ENCODE results near the gene ZNF668. TPM values are rescaled to one million over a fixed set of nuclear protein-coding genes. Genes with fewer than 3 reads are reported as not detected.

Gene ZNF668
- total RNA-seq, 2 donors from 2014 or later, result 6.9 to 7.8 TPM

DNA sequence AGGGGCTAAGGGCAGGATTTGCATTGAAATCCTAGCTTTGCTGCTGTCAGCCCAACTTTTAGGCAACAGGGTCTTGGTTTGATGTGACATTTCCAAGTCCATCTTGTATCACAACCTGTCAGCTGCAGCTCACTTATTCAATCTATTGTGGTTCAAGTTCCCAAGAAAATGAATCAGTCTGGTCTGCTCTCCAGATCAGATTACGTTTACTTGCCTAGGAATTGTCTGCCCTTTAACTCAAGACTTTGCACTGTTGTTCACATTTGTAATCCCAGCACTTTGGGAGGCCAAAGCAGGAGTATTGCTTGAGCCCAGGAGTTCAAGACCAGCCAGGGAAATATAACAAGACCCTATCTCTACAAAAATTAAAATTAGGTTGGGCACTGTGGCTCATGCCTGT is 30.7 kb downstream of the ZNF668 start:
- H3K27ac Mint-ChIP-seq, result no peak overlapping the region
- no peaks in the 10 kb centered on the region for H3K27me3 Mint-ChIP-seq (ENCODE audit: low read depth)
- peaks cover 0 to 2% of the 10 kb centered on the region in 2 donors for H3K9me3 Mint-ChIP-seq
- DNase-seq (no peak), ATAC-seq (replicated peaks in 1 of 2) (no peak)
- no peaks in the 10 kb centered on the region for H3K4me1 Mint-ChIP-seq (ENCODE audit: low read depth)
- H3K4me3 Mint-ChIP-seq, result no peak overlapping the region
- no peaks in the 10 kb centered on the region for H3K36me3 Mint-ChIP-seq (ENCODE audit: insufficient read depth in 2 of 2)

DNA sequence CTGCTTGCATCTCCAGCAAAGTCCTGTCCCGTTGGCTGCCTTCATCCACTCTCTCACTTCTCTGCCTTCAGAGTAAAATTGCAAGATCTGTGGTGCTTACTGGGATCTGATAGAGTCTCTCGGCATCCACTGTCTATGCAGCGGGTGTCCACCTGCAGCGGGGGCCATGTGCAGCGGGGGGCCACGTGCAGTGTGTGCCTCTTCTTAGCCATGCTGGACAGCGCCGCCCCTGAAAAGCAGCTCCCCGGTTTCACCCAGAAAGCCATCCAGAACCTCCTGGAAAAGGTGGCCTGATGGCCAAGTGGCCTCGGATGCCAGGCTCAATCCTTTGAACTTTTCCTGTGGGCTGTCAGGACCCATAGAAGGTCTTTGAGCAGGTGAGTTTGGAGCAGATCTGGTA is 31.2 kb downstream of the ZNF668 start:
- H3K27me3 Mint-ChIP-seq (ENCODE audit: low read depth), result no peaks in the 10 kb centered on the region
- DNase-seq (no peak), ATAC-seq (replicated peaks in 1 of 2) (no peak)
- no peak overlapping the region for H3K4me3 Mint-ChIP-seq
- H3K27ac Mint-ChIP-seq, result no peak overlapping the region
- no peaks in the 10 kb centered on the region for H3K4me1 Mint-ChIP-seq (ENCODE audit: low read depth)
- H3K9me3 Mint-ChIP-seq, result peaks cover 0 to 2% of the 10 kb centered on the region in 2 donors
- no peaks in the 10 kb centered on the region for H3K36me3 Mint-ChIP-seq (ENCODE audit: insufficient read depth in 2 of 2)

DNA sequence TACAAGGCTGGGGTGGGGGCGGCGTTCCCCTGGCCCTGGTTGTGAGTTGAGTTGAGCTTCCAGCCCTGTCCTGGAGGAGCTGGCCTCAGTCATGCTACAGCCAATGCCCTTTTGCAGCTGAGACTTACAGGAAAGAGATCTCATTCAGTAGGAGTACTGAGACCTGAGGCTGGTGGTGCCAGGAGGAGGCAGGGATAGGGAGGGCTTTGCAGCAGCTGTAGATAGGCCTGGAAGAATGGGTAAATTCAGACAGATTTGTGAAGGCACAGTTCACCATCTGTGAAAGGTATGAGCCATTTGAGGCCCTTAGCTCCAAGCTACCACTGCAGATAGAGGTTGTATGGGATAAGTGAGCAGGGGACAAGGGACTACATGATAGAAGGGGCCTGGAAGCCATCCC is 35.0 kb downstream of the ZNF668 start:
- Mint-ChIP-seq H3K9me3 (no peaks in the 10 kb centered on the region), H3K27me3 (ENCODE audit: low read depth) (no peaks in the 10 kb centered on the region), H3K36me3 (ENCODE audit: insufficient read depth in 2 of 2) (peaks cover 0 to 9% of the 10 kb centered on the region in 2 donors), H3K4me3 (no peak overlapping the region), H3K27ac (no peak overlapping the region), H3K4me1 (ENCODE audit: low read depth) (peaks cover 15% of the 10 kb centered on the region)
- no peak for ATAC-seq (replicated peaks in 1 of 2)
- no peak for DNase-seq

DNA sequence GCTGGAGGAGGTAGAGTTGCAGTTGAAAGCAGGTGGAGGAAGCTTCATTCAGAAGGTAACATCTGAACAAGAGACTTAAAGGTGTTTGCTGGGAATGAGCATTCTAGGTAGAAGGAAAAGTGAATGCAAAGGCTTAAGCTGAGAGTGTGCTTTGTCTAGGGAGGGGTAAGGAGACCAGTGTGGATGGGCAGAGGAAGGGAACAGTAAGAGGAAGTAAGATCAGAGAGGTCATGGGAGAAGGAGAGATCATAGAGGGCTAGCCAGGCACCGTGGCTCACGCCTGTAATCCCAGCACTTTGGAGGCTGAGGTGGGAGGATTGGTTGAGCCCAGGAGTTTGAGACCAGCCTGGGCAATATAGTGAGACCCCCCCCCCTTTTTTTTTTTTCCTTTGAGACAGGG is 37.3 kb downstream of the ZNF668 start:
- Mint-ChIP-seq H3K27ac (no peak overlapping the region), H3K9me3 (no peaks in the 10 kb centered on the region), H3K36me3 (ENCODE audit: insufficient read depth in 2 of 2) (peaks cover 3 to 12% of the 10 kb centered on the region in 2 donors), H3K4me3 (no peak overlapping the region), H3K27me3 (ENCODE audit: low read depth) (no peaks in the 10 kb centered on the region), H3K4me1 (ENCODE audit: low read depth) (peaks cover 27% of the 10 kb centered on the region)
- DNase-seq (no peak), ATAC-seq (replicated peaks in 1 of 2) (no peak)

DNA sequence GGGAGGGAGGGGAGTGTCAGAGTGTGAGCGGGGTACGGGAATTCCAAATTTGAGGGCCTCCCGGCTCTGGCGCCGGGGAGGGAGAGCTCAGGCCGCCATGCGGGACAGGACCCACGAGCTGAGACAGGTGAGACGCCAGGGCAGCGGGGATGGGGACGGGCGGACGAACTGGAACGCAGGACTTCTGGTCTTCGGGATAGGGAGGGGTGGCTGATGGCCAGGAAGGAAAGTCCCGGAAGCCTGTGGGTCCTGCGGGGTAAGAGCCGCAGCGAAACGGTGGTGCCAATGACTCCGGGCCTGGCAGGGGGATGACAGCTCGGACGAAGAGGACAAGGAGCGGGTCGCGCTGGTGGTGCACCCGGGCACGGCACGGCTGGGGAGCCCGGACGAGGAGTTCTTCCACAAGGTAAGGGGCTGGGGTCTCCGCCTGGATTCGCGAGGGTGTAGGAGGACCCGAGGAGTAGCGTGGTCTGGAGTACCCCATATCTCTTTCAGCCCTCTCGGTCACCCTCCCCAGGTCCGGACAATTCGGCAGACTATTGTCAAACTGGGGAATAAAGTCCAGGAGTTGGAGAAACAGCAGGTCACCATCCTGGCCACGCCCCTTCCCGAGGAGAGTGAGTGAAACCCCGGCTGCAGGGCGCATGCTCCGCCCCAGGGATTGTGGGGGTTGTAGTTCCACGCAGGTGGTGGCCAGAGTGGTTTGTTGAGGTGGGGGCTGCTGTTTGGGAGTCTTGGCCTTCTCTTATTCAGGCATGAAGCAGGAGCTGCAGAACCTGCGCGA is 40.1 kb downstream of the ZNF668 start:
- Mint-ChIP-seq H3K4me1 (ENCODE audit: low read depth) (peaks cover 33% of the 10 kb centered on the region), H3K27ac (peak overlapping the region; percentile 53), H3K27me3 (ENCODE audit: low read depth) (no peaks in the 10 kb centered on the region), H3K4me3 (peak overlapping the region; percentile 83 to 98), H3K9me3 (no peaks in the 10 kb centered on the region), H3K36me3 (ENCODE audit: insufficient read depth in 2 of 2) (peaks cover 3 to 12% of the 10 kb centered on the region in 2 donors)
- ATAC-seq (replicated peaks in 1 of 2) (peak; percentile 42 to 47), DNase-seq (peak; percentile 89 to 90)

DNA sequence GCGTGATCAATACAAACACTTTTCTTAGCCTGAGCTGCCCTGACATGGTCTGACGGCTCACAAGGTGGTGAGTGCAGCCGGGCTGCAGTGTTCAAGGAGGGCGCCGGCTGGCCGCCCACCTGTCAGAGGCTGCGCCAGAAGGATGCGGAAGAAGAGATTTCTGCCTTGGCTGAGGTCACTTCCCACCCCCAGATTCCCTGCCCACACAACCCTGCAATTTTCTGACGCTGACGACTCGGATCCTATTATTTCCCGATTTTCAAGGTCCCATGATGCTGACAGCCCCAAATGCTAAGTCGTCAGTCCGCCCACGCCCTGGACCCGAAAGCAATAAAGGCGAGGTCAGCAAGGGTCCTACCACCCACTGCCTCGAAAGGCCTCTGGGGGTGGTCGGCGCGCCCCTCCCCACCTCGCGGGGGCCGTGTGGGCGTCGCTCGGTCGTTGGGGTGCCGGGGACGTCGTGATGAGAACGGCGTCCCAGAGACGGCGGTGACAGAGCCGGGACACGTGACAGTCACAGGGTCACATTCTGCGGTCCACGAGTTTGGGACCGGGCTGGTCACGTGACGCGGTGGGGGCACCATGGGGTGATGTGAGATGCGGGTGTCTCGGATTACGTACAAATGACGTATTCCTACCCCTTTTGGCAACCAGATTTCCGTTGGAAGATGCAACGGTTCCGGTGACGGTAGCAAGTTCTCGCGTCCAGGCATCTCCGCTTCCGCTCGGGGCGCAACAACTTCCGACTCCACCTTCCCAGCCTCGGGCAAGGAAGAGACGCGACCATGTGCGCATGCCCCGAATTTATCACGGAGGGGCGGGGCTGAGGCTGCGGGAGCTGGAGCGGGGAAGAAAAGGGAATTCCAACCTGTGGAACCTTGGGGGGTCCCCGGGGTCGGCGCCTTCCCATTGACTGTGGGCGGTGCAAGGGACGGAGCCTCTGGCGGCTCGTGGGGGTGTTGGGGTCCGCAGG is 41.0 kb downstream of the ZNF668 start, which contains the start of gene STX4:
STX4 (plus strand) TSS at position 823 of the 973 bp plus-strand sequence. CDS start 248 bp downstream, outside the sequence.
- H3K27me3 Mint-ChIP-seq (ENCODE audit: low read depth), result no peaks in the 10 kb centered on the region
- H3K9me3 Mint-ChIP-seq, result no peaks in the 10 kb centered on the region
- peak within 1 kb of the TSS; percentile 83 to 98 for H3K4me3 Mint-ChIP-seq
- DNase-seq (peak; percentile 96 to 97), ATAC-seq (replicated peaks in 1 of 2) (peak; percentile 86 to 88)
- peaks cover 3 to 12% of the 10 kb centered on the region in 2 donors for H3K36me3 Mint-ChIP-seq (ENCODE audit: insufficient read depth in 2 of 2)
- H3K4me1 Mint-ChIP-seq (ENCODE audit: low read depth), result peaks cover 33% of the 10 kb centered on the region
- peak within 1 kb of the TSS; percentile 77 for H3K27ac Mint-ChIP-seq

DNA sequence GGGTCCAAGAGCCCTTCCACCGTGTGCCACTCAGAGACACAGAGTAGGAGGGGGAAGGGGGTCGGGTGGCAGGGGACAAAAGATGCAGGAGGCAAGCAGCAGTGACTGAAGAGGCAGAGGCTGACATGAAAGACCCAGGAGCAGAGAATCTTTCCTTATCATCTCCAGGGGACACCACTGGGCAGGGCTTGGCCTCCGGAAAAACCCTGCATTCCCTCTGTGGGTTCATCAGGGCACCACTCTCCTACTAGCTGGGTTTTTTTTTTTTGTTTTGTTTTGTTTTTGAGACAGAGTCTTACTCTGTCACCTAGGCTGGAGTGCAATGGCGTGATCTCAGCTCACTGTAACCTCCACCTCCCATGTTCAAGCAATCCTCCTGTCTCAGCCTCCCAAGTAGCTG is 42.8 kb downstream of the ZNF668 start:
- Mint-ChIP-seq H3K4me1 (ENCODE audit: low read depth) (peaks cover 31% of the 10 kb centered on the region), H3K9me3 (no peaks in the 10 kb centered on the region), H3K27ac (no peak overlapping the region), H3K27me3 (ENCODE audit: low read depth) (no peaks in the 10 kb centered on the region), H3K36me3 (ENCODE audit: insufficient read depth in 2 of 2) (peaks cover 3 to 8% of the 10 kb centered on the region in 2 donors), H3K4me3 (no peak overlapping the region)
- no peak for DNase-seq
- no peak for ATAC-seq (replicated peaks in 1 of 2)

DNA sequence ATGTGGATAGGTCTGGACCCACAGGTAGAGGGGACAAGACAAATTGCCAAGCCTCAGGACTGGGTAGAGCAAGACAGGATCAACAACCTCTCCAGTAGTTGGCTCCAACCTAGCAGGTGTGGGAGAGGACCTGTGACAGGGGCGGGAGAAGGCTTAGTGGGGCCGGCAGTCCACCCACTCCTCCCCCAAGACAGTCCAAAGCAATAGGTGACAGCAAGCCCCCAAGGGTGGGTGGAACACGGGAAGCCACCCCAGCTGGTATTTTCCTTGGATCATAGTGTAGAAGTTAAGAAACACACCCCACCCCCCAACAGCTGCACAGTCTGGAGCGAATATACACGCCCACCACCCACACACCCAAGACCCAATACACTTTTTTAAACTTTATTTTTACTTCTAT is 44.8 kb downstream of the ZNF668 start:
- Mint-ChIP-seq H3K9me3 (no peaks in the 10 kb centered on the region), H3K27ac (no peak overlapping the region), H3K4me3 (no peak overlapping the region), H3K4me1 (ENCODE audit: low read depth) (peaks cover 21% of the 10 kb centered on the region), H3K36me3 (ENCODE audit: insufficient read depth in 2 of 2) (peaks cover 2 to 3% of the 10 kb centered on the region in 2 donors), H3K27me3 (ENCODE audit: low read depth) (no peaks in the 10 kb centered on the region)
- ATAC-seq (replicated peaks in 1 of 2) (no peak), DNase-seq (no peak)

DNA sequence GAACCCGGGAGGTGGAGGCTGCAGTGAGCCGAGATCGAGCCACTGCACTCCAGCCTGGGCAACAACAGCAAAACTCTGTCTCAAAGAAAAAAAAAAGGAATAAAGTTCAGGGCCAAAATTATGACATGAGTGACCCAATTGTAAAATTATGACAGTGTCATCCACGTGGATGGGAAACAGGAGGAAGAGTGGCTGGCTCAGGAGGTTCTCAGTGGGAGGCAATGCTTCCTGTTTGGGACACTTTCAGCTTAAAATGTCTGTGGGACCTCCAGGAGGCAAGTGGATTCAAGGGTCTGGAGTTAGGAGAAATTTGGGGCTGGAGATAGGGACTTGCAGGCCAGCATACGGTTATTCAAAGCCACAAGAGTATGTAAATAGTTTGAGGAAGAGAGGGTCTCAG is 48.7 kb downstream of the ZNF668 start:
- no peaks in the 10 kb centered on the region for H3K9me3 Mint-ChIP-seq
- no peaks in the 10 kb centered on the region for H3K36me3 Mint-ChIP-seq (ENCODE audit: insufficient read depth in 2 of 2)
- H3K4me1 Mint-ChIP-seq (ENCODE audit: low read depth), result no peaks in the 10 kb centered on the region
- no peaks in the 10 kb centered on the region for H3K27me3 Mint-ChIP-seq (ENCODE audit: low read depth)
- DNase-seq (no peak), ATAC-seq (replicated peaks in 1 of 2) (no peak)
- H3K4me3 Mint-ChIP-seq, result no peak overlapping the region
- H3K27ac Mint-ChIP-seq, result no peak overlapping the region

DNA sequence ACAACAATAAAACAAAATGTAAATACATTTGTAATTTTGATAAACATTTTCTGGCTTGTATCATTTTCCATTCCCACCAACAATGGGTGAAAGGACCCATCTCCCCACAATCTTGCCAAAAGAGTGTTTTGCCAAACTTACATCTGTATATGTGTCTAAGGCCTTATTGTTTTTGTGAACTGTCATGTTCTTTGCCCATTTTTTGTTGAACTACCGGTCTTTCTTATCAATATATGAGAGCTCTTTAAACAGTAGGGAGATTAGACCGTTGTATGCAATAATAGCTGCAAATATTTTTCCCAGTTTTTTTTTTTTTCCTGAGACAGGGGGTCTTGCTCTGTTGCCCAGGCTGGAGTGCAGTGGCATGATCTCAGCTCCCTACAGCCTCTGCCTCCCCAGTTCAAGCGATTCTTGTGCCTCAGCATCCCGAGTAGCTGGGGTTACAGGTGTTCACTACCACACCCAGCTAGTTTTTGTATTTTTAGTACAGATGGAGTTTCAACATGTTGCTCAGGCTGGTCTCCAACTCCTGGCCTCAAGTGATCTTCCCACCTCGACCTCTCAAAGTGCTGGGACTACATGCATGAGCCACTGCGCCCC is 50.3 kb downstream of the ZNF668 start:
- no peak overlapping the region for H3K27ac Mint-ChIP-seq
- no peaks in the 10 kb centered on the region for H3K27me3 Mint-ChIP-seq (ENCODE audit: low read depth)
- H3K9me3 Mint-ChIP-seq, result no peaks in the 10 kb centered on the region
- ATAC-seq (replicated peaks in 1 of 2) (no peak), DNase-seq (no peak)
- no peaks in the 10 kb centered on the region for H3K4me1 Mint-ChIP-seq (ENCODE audit: low read depth)
- no peaks in the 10 kb centered on the region for H3K36me3 Mint-ChIP-seq (ENCODE audit: insufficient read depth in 2 of 2)
- no peak overlapping the region for H3K4me3 Mint-ChIP-seq

DNA sequence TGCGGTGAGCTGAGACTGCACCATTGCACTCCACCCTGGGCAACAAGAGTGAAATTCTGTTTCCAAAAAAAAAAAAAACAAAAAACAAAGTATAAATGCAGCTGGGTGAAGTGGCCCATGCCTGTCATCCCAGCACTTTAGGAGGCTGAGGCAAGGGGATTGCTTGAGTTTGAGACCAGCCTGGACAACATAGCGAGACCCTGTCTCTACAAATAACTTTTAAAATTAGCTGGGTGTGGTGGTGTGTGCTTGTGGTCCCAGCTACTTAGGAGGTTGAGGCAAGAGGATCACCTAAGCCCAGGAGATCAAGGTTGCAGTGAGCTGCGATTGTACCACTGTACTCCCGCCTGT is 50.8 kb downstream of the ZNF668 start:
- Mint-ChIP-seq H3K36me3 (ENCODE audit: insufficient read depth in 2 of 2) (no peaks in the 10 kb centered on the region), H3K4me1 (ENCODE audit: low read depth) (no peaks in the 10 kb centered on the region), H3K4me3 (no peak overlapping the region), H3K9me3 (no peaks in the 10 kb centered on the region), H3K27me3 (ENCODE audit: low read depth) (no peaks in the 10 kb centered on the region), H3K27ac (no peak overlapping the region)
- ATAC-seq (replicated peaks in 1 of 2), result no peak
- no peak for DNase-seq

DNA sequence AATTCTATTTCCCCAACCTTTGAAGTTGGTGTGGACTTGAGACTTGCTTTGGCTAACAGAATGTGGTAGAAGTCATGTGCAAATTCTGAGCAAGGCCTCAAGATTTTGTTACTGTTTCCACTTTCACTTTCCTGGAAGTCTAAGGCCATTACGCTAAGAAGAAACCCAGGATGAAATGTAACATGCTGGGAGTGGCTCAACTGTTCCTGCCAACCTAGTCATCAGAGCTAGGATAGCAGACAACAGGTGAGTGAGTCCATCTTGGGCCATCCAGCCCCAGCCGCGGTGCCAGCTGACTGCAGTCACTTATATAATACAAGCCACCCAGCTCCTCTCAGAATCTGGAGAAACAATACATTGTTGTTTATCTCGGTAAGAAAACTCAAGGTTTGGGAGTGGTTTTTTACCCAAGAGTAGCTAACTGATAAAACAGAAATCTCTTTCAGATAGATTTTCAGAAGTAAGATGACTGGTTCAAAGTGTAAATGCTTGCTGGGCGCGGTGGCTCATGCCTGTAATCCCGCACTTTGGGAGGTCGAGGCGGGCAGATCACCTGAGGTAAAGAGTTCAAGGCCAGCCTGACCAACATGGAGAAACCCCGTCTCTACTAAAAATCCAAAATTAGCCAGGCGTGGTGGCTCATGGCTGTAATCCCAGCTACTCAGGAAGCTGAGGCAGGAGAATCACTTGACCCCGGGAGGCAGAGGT is 51.3 kb downstream of the ZNF668 start:
- ATAC-seq (replicated peaks in 1 of 2), result no peak
- no peaks in the 10 kb centered on the region for H3K4me1 Mint-ChIP-seq (ENCODE audit: low read depth)
- no peak overlapping the region for H3K27ac Mint-ChIP-seq
- no peaks in the 10 kb centered on the region for H3K9me3 Mint-ChIP-seq
- H3K36me3 Mint-ChIP-seq (ENCODE audit: insufficient read depth in 2 of 2), result no peaks in the 10 kb centered on the region
- no peaks in the 10 kb centered on the region for H3K27me3 Mint-ChIP-seq (ENCODE audit: low read depth)
- DNase-seq, result no peak
- no peak overlapping the region for H3K4me3 Mint-ChIP-seq

Measured in activated T-cell treated with anti-CD3 and anti-CD28 coated beads, Interleukin-2, amount 50 U/mL, for 72 hours (primary cell).